Right lobe of liver (tissue), 6 donors: ENCODE measurements around the gene ANKH. TPM values are rescaled to one million over a fixed set of nuclear protein-coding genes. Genes with fewer than 3 reads are reported as not detected.
A peak's percentile ranks its signal among the peaks of the same experiment; 100 is the strongest.

Experiments
- ATAC-seq, 4 donors: fragments of 200-7000 bp; cut with Tn5 transposase; one replicate each; pipeline ENCODE4 v1.9.1; 2020; ENCODE audit warnings: mild to moderate bottlenecking in 4 of 4, moderate library complexity in 4 of 4
- DNase-seq, 3 donors: peaks; one replicate each; pipeline ENCODE4 v3.0.0-alpha.2; 2020
- H3K27ac ChIP-seq, 3 donors: fragments of 200-600 bp; one replicate each; pipeline ENCODE4 v1.8.0; 2022
- H3K27me3 ChIP-seq, 2 donors: fragments of 200-600 bp; one replicate each; pipeline ENCODE4 v1.8.0; 2022
- H3K36me3 ChIP-seq, 4 donors: fragments of 200-600 bp; sonication (generic) in 1 of 4; one replicate each; pipeline versions ENCODE4 v1.5.1 to v1.8.0; 2017 to 2022; ENCODE audit warnings: control low read depth in 1 of 4
- H3K4me1 ChIP-seq, 4 donors: fragments of 200-600 bp; sonication (generic) in 1 of 4; one replicate each; pipeline versions ENCODE4 v1.5.1 to v1.8.0; 2017 to 2022; ENCODE audit warnings: control low read depth in 1 of 4
- H3K4me3 ChIP-seq, 3 donors: fragments of 200-600 bp; one replicate each; pipeline ENCODE4 v1.8.0; 2022
- H3K9me3 ChIP-seq, 4 donors: fragments of 200-600 bp; sonication (generic) in 1 of 4; one replicate each; pipeline versions ENCODE4 v1.5.1 to v1.8.0; 2017 to 2022; ENCODE audit warnings: control low read depth in 1 of 4
- CTCF ChIP-seq, 4 donors: fragments of 200-600 bp in 3 of 4; fragments of 450-650 bp in 1 of 4; IDR thresholded peaks; one replicate each; pipeline versions ENCODE4 v1.5.1 to v1.8.0; 2016 to 2022; ENCODE audit warnings: antibody characterized with exemption in 4 of 4, mild to moderate bottlenecking in 2 of 4
- POLR2A ChIP-seq: fragments of 450-650 bp; IDR thresholded peaks from one replicate; pipeline ENCODE4 v1.6.1; 2017; ENCODE audit warnings: antibody characterized with exemption, mild to moderate bottlenecking
- WGBS: methylation state at CpG from one replicate; pipeline ENCODE4 v1.1.6; 2018; ENCODE audit warnings: low coverage, low lambda C conversion rate; ENCODE audit not compliant: insufficient coverage; ENCODE audit errors: missing lambda C conversion rate; 5-methylcytosine and 5-hydroxymethylcytosine counted together
- intact Hi-C, 2 donors: fragments of 100-400 bp; cut with DNase I; formaldehyde crosslinking; loops; one replicate each; pipeline versions ENCODE4 v1.11.2 to v1.14.1; 2022
- total RNA-seq, 6 experiments: library from RNA; depleted of rRNA in 2 of 6; stranded (reverse); fragments of >200 nt in 2 of 6; fragmentation: NEBNext Ultra II Directional in 3 of 6; extraction: Animal tissue kit (Norgen Biotek cat#: 25700) in 3 of 6; gene quantifications; one replicate each; pipeline versions ENCODE4 v1.1.0 to v1.2.4, GENCODE V29; 2016 to 2023
- donor health status: DM: no; HTN: yes; CAD: no.
- donor health status: DM: no; HTN: no; CAD: no.
- donor health status: DM: no; HTN: no; CAD: no.
- donor health status: DM: no; HTN: yes; CAD: no.
- donor health status: DM: no; HTN: yes; CAD: no.

Gene ANKH
- total RNA-seq, 6 experiments from 2014 or later: 38.5 to 121 (median 61.9) TPM

GRCh38 chr5:14745188-14745563 lies 126.4 kb downstream of the ANKH start:
- 78% methylated on average over 4 of the region's 5 CpGs for WGBS
- TF ChIP-seq POLR2A (no peak), CTCF (IDR thresholded peaks at IDR 0.05) (no peak)
- intact Hi-C loops: no loop called here
- Histone ChIP-seq H3K4me1 (peaks cover 0 to 13% (median 0%) of the 10 kb centered on the region in 4 donors), H3K27me3 (no peaks in the 10 kb centered on the region), H3K36me3 (peaks cover 0 to 14% (median 1%) of the 10 kb centered on the region in 4 donors), H3K9me3 (no peaks in the 10 kb centered on the region), H3K27ac (no peak overlapping the region), H3K4me3 (no peak overlapping the region)
- ATAC-seq: peak in 3 of 4 donors; percentile 24 to 70 (median 44)
- DNase-seq: no peak

- no peak overlapping the region for H3K27ac ChIP-seq
- H3K27me3 ChIP-seq: no peaks in the 10 kb centered on the region
- H3K4me3 ChIP-seq: no peak overlapping the region
- peak in 1 of 3 donors; percentile 63 for DNase-seq
- peaks cover 0 to 11% (median 1%) of the 10 kb centered on the region in 4 donors for H3K36me3 ChIP-seq
- ATAC-seq: peak; percentile 46 to 83 (median 48)
- no peaks in the 10 kb centered on the region for H3K9me3 ChIP-seq
- TF ChIP-seq CTCF (IDR thresholded peaks at IDR 0.05) (no peak), POLR2A (no peak)
- WGBS: 66% methylated on average over 3 of the region's 14 CpGs
- intact Hi-C loops: no loop called here
- H3K4me1 ChIP-seq: peaks cover 0 to 13% (median 0%) of the 10 kb centered on the region in 4 donors
Measured at GRCh38 chr5:14744296-14745187, 127.0 kb downstream of the ANKH start.

GRCh38 chr5:14743601-14744295 lies 127.8 kb downstream of the ANKH start:
- Histone ChIP-seq H3K36me3 (peaks cover 0 to 11% (median 1%) of the 10 kb centered on the region in 4 donors), H3K27me3 (no peaks in the 10 kb centered on the region), H3K27ac (no peak overlapping the region), H3K4me3 (no peak overlapping the region), H3K9me3 (no peaks in the 10 kb centered on the region), H3K4me1 (peaks cover 0 to 13% (median 0%) of the 10 kb centered on the region in 4 donors)
- TF ChIP-seq CTCF (IDR thresholded peaks at IDR 0.05) (no peak), POLR2A (no peak)
- 94% methylated on average over 6 of the region's 6 CpGs for whole genome bisulfite sequencing
- DNase-seq (no peak), ATAC-seq (no peak)
- intact Hi-C loops: no loop called here

GRCh38 chr5:14742498-14742897 lies 129.1 kb downstream of the ANKH start:
- Histone ChIP-seq H3K4me3 (no peak overlapping the region), H3K27ac (no peak overlapping the region), H3K4me1 (peaks cover 0 to 13% (median 0%) of the 10 kb centered on the region in 4 donors), H3K9me3 (no peaks in the 10 kb centered on the region), H3K27me3 (no peaks in the 10 kb centered on the region), H3K36me3 (peaks cover 0 to 11% (median 1%) of the 10 kb centered on the region in 4 donors)
- 80% methylated on average over 8 of the region's 9 CpGs for WGBS
- DNase-seq (no peak), ATAC-seq (no peak)
- no peak for TF ChIP-seq POLR2A
- TF ChIP-seq CTCF (IDR thresholded peaks at IDR 0.05): no peak
- intact Hi-C loops: no loop called here
